ENCODE data around the gene FCRLA.

GRCh38 chr1:161721738-161722343 lies 14.8 kb downstream of the FCRLA start:
- TF ChIP-seq, protein P1, sequence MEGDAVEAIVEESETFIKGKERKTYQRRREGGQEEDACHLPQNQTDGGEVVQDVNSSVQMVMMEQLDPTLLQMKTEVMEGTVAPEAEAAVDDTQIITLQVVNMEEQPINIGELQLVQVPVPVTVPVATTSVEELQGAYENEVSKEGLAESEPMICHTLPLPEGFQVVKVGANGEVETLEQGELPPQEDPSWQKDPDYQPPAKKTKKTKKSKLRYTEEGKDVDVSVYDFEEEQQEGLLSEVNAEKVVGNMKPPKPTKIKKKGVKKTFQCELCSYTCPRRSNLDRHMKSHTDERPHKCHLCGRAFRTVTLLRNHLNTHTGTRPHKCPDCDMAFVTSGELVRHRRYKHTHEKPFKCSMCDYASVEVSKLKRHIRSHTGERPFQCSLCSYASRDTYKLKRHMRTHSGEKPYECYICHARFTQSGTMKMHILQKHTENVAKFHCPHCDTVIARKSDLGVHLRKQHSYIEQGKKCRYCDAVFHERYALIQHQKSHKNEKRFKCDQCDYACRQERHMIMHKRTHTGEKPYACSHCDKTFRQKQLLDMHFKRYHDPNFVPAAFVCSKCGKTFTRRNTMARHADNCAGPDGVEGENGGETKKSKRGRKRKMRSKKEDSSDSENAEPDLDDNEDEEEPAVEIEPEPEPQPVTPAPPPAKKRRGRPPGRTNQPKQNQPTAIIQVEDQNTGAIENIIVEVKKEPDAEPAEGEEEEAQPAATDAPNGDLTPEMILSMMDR (IDR thresholded peaks at IDR 0.05; ENCODE audit: low read depth, low read length, poor library complexity, severe bottlenecking) = no peak
- TF ChIP-seq EZH2phosphoT487 (IDR thresholded peaks at IDR 0.05; ENCODE audit: borderline replicate concordance, low read length) = no peak

Measured in DOHH2 (cell line).